K562 (cell line): ENCODE results near the gene ARHGEF3. TPM values are rescaled to one million over a fixed set of nuclear protein-coding genes. Genes with fewer than 3 reads are reported as not detected.

Source experiments
- NFIC ChIP-seq: fragments of 450-650 bp; IDR thresholded peaks from 2 replicates; pipeline ENCODE4 v1.6.1; 2017; ENCODE audit warnings: mild to moderate bottlenecking, inconsistent platforms
- polyA plus RNA-seq, 8 experiments: library from polyadenylated mRNA; depleted of rRNA in 4 of 8; stranded (reverse) in 5 of 8; unstranded in 3 of 8; fragments of >200 nt; fragmentation: Nextera tagmentation in 2 of 8; fragmentation: Illumina TruSeq in 1 of 8; extraction: Ambion mirVana in 2 of 8; extraction: Trizol in 1 of 8; gene quantifications; 2 replicates each; pipeline versions ENCODE4 v1.2.1 to v1.2.3, GENCODE V29; 2011 to 2014; ENCODE audit warnings: inconsistent platforms in 1 of 8, missing spikeins in 1 of 8
- total RNA-seq, 7 experiments: library from RNA; depleted of rRNA in 6 of 7; stranded (reverse); fragments of >200 nt in 6 of 7; fragmentation: Illumina TruSeq in 2 of 7; extraction: Trizol in 2 of 7; gene quantifications; 2 replicates each; pipeline versions ENCODE4 v1.2.1 to v1.2.3, GENCODE V29; 2011 to 2021; ENCODE audit warnings: low replicate concordance in 1 of 7
- TF ChIP-seq, protein P1 (sequence below): sonication (generic); formaldehyde crosslinking; IDR thresholded peaks from 2 replicates; pipeline ENCODE4 v1.8.0; 2022; ENCODE audit warnings: missing genetic modification reagents, mild to moderate bottlenecking, borderline replicate concordance
- TF ChIP-seq, protein P2 (sequence below), 2 experiments: IDR thresholded peaks in 1 of 2; conservative IDR thresholded peaks in 1 of 2; 2 replicates each; pipeline ENCODE4 v1.6.1; 2016; ENCODE audit warnings: low read depth in 2 of 2, mild to moderate bottlenecking in 1 of 2, missing compliant biosample characterization in 1 of 2, missing genetic modification characterization in 1 of 2, moderate library complexity in 1 of 2
- TF ChIP-seq, protein P3 (sequence below): fragments of 450-650 bp; IDR thresholded peaks from 2 replicates; pipeline ENCODE4 v1.6.1; 2016

The ARHGEF3 gene
- total and polyA plus RNA-seq, 9 of the 15 experiments (the other 6 are each of a cell fraction or from before 2014, with no cell fraction given) = 0.77 to 2.7 (median 1.4) TPM

DNA sequence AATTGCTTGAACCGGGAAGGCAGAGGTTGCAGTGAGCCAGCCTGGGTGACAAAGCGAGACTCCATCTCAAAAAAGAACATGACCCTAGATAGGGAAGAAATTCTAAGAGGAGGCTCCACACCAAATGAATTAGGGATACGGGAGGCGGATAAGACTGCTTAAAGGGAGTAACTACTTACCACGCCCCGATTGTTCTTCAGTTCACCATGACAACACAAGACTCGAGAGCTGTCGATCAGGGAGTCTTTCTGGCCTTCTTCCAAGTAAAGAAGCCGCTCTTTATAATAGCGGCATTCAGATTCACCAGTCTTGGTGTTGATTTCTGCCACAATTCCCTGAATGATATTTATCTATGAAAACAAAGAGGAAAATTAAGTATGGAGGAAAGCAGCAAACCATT lies 64.7 kb downstream of the ARHGEF3 start (continued):
- TF ChIP-seq, protein P1, sequence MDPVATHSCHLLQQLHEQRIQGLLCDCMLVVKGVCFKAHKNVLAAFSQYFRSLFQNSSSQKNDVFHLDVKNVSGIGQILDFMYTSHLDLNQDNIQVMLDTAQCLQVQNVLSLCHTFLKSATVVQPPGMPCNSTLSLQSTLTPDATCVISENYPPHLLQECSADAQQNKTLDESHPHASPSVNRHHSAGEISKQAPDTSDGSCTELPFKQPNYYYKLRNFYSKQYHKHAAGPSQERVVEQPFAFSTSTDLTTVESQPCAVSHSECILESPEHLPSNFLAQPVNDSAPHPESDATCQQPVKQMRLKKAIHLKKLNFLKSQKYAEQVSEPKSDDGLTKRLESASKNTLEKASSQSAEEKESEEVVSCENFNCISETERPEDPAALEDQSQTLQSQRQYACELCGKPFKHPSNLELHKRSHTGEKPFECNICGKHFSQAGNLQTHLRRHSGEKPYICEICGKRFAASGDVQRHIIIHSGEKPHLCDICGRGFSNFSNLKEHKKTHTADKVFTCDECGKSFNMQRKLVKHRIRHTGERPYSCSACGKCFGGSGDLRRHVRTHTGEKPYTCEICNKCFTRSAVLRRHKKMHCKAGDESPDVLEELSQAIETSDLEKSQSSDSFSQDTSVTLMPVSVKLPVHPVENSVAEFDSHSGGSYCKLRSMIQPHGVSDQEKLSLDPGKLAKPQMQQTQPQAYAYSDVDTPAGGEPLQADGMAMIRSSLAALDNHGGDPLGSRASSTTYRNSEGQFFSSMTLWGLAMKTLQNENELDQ (CRISPR knock-in tag) = no peak
- TF ChIP-seq, protein P2, sequence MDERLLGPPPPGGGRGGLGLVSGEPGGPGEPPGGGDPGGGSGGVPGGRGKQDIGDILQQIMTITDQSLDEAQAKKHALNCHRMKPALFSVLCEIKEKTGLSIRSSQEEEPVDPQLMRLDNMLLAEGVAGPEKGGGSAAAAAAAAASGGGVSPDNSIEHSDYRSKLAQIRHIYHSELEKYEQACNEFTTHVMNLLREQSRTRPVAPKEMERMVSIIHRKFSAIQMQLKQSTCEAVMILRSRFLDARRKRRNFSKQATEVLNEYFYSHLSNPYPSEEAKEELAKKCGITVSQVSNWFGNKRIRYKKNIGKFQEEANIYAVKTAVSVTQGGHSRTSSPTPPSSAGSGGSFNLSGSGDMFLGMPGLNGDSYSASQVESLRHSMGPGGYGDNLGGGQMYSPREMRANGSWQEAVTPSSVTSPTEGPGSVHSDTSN (CRISPR knock-in tag; IDR thresholded peaks at IDR 0.05; ENCODE audit: low read depth) = no peak
- TF ChIP-seq, protein P2 (tag; conservative IDR thresholded peaks at IDR 0.05; ENCODE audit: low read depth) = no peak
- TF ChIP-seq NFIC = 0 out of 2 replicates have a peak, but pooled peaks have one; percentile 31
- TF ChIP-seq, protein P3, sequence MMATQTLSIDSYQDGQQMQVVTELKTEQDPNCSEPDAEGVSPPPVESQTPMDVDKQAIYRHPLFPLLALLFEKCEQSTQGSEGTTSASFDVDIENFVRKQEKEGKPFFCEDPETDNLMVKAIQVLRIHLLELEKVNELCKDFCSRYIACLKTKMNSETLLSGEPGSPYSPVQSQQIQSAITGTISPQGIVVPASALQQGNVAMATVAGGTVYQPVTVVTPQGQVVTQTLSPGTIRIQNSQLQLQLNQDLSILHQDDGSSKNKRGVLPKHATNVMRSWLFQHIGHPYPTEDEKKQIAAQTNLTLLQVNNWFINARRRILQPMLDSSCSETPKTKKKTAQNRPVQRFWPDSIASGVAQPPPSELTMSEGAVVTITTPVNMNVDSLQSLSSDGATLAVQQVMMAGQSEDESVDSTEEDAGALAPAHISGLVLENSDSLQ = peak; percentile 66
